Ishikawa (cell line): Measurements from ENCODE around the gene ASPM.

ENCODE experiments used
- CEBPB ChIP-seq: IDR thresholded peaks from 2 replicates; pipeline ENCODE4 v1.6.1; 2012
- CREB1 ChIP-seq: IDR thresholded peaks from 2 replicates; pipeline ENCODE4 v1.6.1; 2012; ENCODE audit warnings: low read depth
- EGR1 ChIP-seq: IDR thresholded peaks from 2 replicates; pipeline ENCODE4 v1.6.1; 2012
- EP300 ChIP-seq: IDR thresholded peaks from 2 replicates; pipeline ENCODE4 v1.6.1; 2012; ENCODE audit warnings: borderline replicate concordance
- FOXM1 ChIP-seq: IDR thresholded peaks from 2 replicates; pipeline ENCODE4 v1.6.1; 2012; ENCODE audit warnings: low read depth, borderline replicate concordance
- RAD21 ChIP-seq: IDR thresholded peaks from 2 replicates; pipeline ENCODE4 v1.6.1; 2012; ENCODE audit warnings: low read depth
- TAF1 ChIP-seq: IDR thresholded peaks from 2 replicates; pipeline ENCODE4 v1.6.1; 2012; ENCODE audit warnings: low read depth, mild to moderate bottlenecking
- TCF12 ChIP-seq: IDR thresholded peaks from 2 replicates; pipeline ENCODE4 v1.6.1; 2012; ENCODE audit warnings: low read depth
- YY1 ChIP-seq: IDR thresholded peaks from 2 replicates; pipeline ENCODE4 v1.6.1; 2012; ENCODE audit warnings: low read depth
- ZBTB7A ChIP-seq: IDR thresholded peaks from 2 replicates; pipeline ENCODE4 v1.6.1; 2012; ENCODE audit warnings: low read depth
- TF ChIP-seq, protein P1 (sequence below): IDR thresholded peaks from 2 replicates; pipeline ENCODE4 v1.6.1; 2012; ENCODE audit warnings: low read depth, mild to moderate bottlenecking
- TF ChIP-seq, protein P2 (sequence below): IDR thresholded peaks from 2 replicates; pipeline ENCODE4 v1.6.1; 2012

DNA sequence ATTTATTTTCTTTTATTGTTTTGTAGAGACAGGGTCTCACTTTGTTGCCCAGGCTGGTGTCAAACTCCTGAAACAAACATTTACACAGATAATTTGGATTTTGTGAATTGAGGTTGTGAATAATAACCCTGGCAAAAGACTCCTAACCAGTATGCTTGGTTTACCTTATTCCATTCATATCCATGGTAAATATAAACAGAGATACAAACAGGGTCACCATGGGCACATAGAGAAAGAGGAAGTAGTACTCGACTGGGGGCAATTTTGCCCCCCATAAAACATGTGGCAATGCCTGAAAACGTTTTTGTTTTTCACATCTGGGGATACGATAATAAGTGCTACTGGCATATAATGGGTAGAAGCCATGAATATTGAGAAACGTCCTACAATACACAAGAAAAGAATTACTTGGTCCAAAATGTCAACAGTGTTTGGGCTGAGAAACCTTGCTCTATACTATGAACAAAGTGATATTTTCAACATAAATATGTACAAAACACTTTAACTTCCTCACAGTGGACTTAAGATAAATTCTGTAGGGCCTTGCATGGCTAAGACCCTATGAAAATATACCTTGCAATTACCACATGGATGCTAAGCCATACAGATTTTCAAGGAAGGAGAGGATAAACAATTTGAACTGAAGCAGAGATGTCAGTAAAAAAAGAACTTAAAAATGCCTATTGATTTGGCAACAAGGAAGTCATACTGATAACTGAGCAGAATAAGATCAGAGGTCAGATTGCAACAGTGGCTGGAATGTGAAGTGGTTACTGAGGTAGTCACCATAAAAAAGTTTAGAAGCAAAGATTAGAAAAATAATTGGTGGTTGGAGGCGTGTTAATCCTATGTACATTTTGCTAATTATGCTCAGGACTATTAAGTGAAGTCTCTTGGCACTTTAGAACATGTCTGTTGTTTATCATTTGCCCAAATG, 27.4 kb upstream of the ASPM start:
- TF ChIP-seq YY1 (no peak), EGR1 (no peak), RAD21 (no peak), FOXM1 (no peak), CEBPB (no peak), TAF1 (no peak), CREB1 (no peak), EP300 (no peak), TCF12 (no peak), ZBTB7A (no peak)
- TF ChIP-seq, protein P1, sequence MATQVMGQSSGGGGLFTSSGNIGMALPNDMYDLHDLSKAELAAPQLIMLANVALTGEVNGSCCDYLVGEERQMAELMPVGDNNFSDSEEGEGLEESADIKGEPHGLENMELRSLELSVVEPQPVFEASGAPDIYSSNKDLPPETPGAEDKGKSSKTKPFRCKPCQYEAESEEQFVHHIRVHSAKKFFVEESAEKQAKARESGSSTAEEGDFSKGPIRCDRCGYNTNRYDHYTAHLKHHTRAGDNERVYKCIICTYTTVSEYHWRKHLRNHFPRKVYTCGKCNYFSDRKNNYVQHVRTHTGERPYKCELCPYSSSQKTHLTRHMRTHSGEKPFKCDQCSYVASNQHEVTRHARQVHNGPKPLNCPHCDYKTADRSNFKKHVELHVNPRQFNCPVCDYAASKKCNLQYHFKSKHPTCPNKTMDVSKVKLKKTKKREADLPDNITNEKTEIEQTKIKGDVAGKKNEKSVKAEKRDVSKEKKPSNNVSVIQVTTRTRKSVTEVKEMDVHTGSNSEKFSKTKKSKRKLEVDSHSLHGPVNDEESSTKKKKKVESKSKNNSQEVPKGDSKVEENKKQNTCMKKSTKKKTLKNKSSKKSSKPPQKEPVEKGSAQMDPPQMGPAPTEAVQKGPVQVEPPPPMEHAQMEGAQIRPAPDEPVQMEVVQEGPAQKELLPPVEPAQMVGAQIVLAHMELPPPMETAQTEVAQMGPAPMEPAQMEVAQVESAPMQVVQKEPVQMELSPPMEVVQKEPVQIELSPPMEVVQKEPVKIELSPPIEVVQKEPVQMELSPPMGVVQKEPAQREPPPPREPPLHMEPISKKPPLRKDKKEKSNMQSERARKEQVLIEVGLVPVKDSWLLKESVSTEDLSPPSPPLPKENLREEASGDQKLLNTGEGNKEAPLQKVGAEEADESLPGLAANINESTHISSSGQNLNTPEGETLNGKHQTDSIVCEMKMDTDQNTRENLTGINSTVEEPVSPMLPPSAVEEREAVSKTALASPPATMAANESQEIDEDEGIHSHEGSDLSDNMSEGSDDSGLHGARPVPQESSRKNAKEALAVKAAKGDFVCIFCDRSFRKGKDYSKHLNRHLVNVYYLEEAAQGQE: no peak
- TF ChIP-seq, protein P2, sequence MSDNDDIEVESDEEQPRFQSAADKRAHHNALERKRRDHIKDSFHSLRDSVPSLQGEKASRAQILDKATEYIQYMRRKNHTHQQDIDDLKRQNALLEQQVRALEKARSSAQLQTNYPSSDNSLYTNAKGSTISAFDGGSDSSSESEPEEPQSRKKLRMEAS: no peak
